Measurements from ENCODE around the gene KRT5. TPM values are rescaled to one million over a fixed set of nuclear protein-coding genes. Genes with fewer than 3 reads are reported as not detected.

KRT5 gene
- total RNA-seq, 6 experiments from 2014 or later: not detected

GRCh38 chr12:52531566-52532300, 11.5 kb upstream of the KRT5 start:
- H3K4me1 Mint-ChIP-seq (ENCODE audit: low read depth): no peaks in the 10 kb centered on the region
- TF ChIP-seq CTCF (IDR thresholded peaks at IDR 0.05): no peak
- no peak overlapping the region for H3K4me3 Mint-ChIP-seq
- H3K36me3 Mint-ChIP-seq (ENCODE audit: low read depth): no peaks in the 10 kb centered on the region
- no peaks in the 10 kb centered on the region for H3K9me3 Mint-ChIP-seq
- no peak for DNase-seq
- H3K27me3 Mint-ChIP-seq (ENCODE audit: insufficient read depth): peaks cover 50% of the 10 kb centered on the region
- no peak overlapping the region for H3K27ac Mint-ChIP-seq

- Mint-ChIP-seq H3K27ac (no peak overlapping the region), H3K36me3 (ENCODE audit: low read depth) (no peaks in the 10 kb centered on the region), H3K4me1 (ENCODE audit: low read depth) (no peaks in the 10 kb centered on the region), H3K4me3 (no peak overlapping the region), H3K9me3 (no peaks in the 10 kb centered on the region), H3K27me3 (ENCODE audit: insufficient read depth) (peaks cover 54% of the 10 kb centered on the region)
- no peak for DNase-seq
- TF ChIP-seq CTCF (IDR thresholded peaks at IDR 0.05): no peak; the same call in 1 of the 2 replicates
These were observed 10.7 kb upstream of the KRT5 start for GRCh38 chr12:52530905-52531304.

GRCh38 chr12:52530366-52530765, 10.2 kb upstream of the KRT5 start:
- Mint-ChIP-seq H3K9me3 (no peaks in the 10 kb centered on the region), H3K27me3 (ENCODE audit: insufficient read depth) (peaks cover 60% of the 10 kb centered on the region), H3K4me1 (ENCODE audit: low read depth) (no peaks in the 10 kb centered on the region), H3K4me3 (no peak overlapping the region), H3K27ac (no peak overlapping the region), H3K36me3 (ENCODE audit: low read depth) (no peaks in the 10 kb centered on the region)
- no peak for TF ChIP-seq CTCF (IDR thresholded peaks at IDR 0.05)
- DNase-seq: no peak

GRCh38 chr12:52529846-52530245, 9.7 kb upstream of the KRT5 start:
- Mint-ChIP-seq H3K27ac (no peak overlapping the region), H3K9me3 (no peaks in the 10 kb centered on the region), H3K27me3 (ENCODE audit: insufficient read depth) (peaks cover 62% of the 10 kb centered on the region), H3K36me3 (ENCODE audit: low read depth) (no peaks in the 10 kb centered on the region), H3K4me3 (no peak overlapping the region), H3K4me1 (ENCODE audit: low read depth) (no peaks in the 10 kb centered on the region; the same call in 1 of the 2 replicates)
- no peak for TF ChIP-seq CTCF (IDR thresholded peaks at IDR 0.05)
- DNase-seq: no peak

- DNase-seq: no peak
- Mint-ChIP-seq H3K36me3 (ENCODE audit: low read depth) (no peaks in the 10 kb centered on the region), H3K27ac (no peak overlapping the region), H3K4me3 (no peak overlapping the region), H3K27me3 (ENCODE audit: insufficient read depth) (peaks cover 61% of the 10 kb centered on the region), H3K4me1 (ENCODE audit: low read depth) (no peaks in the 10 kb centered on the region; the same call in 1 of the 2 replicates), H3K9me3 (no peaks in the 10 kb centered on the region)
- no peak for TF ChIP-seq CTCF (IDR thresholded peaks at IDR 0.05)
These were observed 9.2 kb upstream of the KRT5 start for GRCh38 chr12:52529417-52529816.
